H1 (cell line): Measurements from ENCODE around the gene FSTL4. TPM values are rescaled to one million over a fixed set of nuclear protein-coding genes. Genes with fewer than 3 reads are reported as not detected.

Source experiments
- CTCF ChIA-PET: fragments of 300-600 bp; sonication (Branson Sonifier 250); formaldehyde crosslinking; loops from one replicate; lab custom pipeline; 2021; ENCODE audit not compliant: partially characterized antibody; lab: Charles Lee
- POLR2A ChIA-PET: fragments of 300-600 bp; sonication (Branson Sonifier 250); formaldehyde crosslinking; loops from one replicate; lab custom pipeline; 2021; ENCODE audit warnings: inconsistent platforms; ENCODE audit not compliant: partially characterized antibody; lab: Charles Lee
- DNase-seq, 2 experiments: peaks; one replicate each; pipeline versions ENCODE4 v3.0.0 to v3.0.0-alpha.2; 2010 to 2022; ENCODE audit warnings: low spot score in 2 of 2, low read depth in 1 of 2, mixed read lengths in 1 of 2
- FAIRE-seq: peaks from 2 replicates; lab custom pipeline; 2011; peaks lifted over from hg19 to GRCh38; lab: Jason Lieb, UNC
- H2AFZ ChIP-seq: 2 replicates; pipeline ENCODE4 v1.8.1; 2012; ENCODE audit warnings: low read length, inconsistent platforms
- H2AK5ac ChIP-seq: 2 replicates; pipeline ENCODE4 v1.6.1; 2013; ENCODE audit warnings: low read depth, low read length
- H2BK120ac ChIP-seq: replicated peaks from 2 replicates; pipeline ENCODE3; 2013; ENCODE audit warnings: low read depth, low read length, inconsistent platforms
- H2BK12ac ChIP-seq: 2 replicates; pipeline ENCODE4 v1.6.1; 2013; ENCODE audit warnings: low read depth, low read length
- H2BK15ac ChIP-seq: 2 replicates; pipeline ENCODE4 v1.6.1; 2013; ENCODE audit warnings: low read length
- H2BK20ac ChIP-seq: 2 replicates; pipeline ENCODE4 v1.6.1; 2013; ENCODE audit warnings: low read length
- H2BK5ac ChIP-seq: 2 replicates; pipeline ENCODE4 v1.6.1; 2013; ENCODE audit warnings: low read depth, low read length
- H3K14ac ChIP-seq: 2 replicates; pipeline ENCODE4 v1.6.1; 2013; ENCODE audit warnings: inconsistent platforms; ENCODE audit not compliant: insufficient read length
- H3K18ac ChIP-seq: 2 replicates; pipeline ENCODE4 v1.6.1; 2013; ENCODE audit warnings: low read length; ENCODE audit errors: extremely low read depth
- H3K23ac ChIP-seq: 2 replicates; pipeline ENCODE4 v1.6.1; 2013; ENCODE audit warnings: inconsistent platforms; ENCODE audit not compliant: insufficient read length
- H3K23me2 ChIP-seq: 2 replicates; pipeline ENCODE4 v1.6.1; 2013; ENCODE audit warnings: low read depth, low read length
- H3K27ac ChIP-seq: 2 replicates; pipeline ENCODE4 v1.6.1; 2011; ENCODE audit warnings: low read depth, low read length, inconsistent platforms
- H3K27me3 ChIP-seq, 4 experiments: replicated peaks in 1 of 4; 1 replicate in 1 of 4; 2 replicates in 3 of 4; pipeline versions ENCODE4 v1.6.1 to v1.8.1; 2011 to 2013; ENCODE audit warnings: low read length in 3 of 4, mild to moderate bottlenecking in 3 of 4, inconsistent platforms in 2 of 4, mixed read lengths in 2 of 4, moderate library complexity in 1 of 4; ENCODE audit not compliant: control insufficient read depth in 3 of 4, insufficient read depth in 3 of 4; ENCODE audit errors: extremely low read depth in 1 of 4
- H3K36me3 ChIP-seq, 4 experiments: 2 replicates each; pipeline versions ENCODE4 v1.6.1 to v1.8.1; 2011 to 2013; ENCODE audit warnings: mild to moderate bottlenecking in 4 of 4, low read length in 3 of 4, moderate library complexity in 2 of 4, control low read depth in 1 of 4, inconsistent platforms in 1 of 4; ENCODE audit not compliant: insufficient read depth in 4 of 4, control insufficient read depth in 2 of 4
- H3K4ac ChIP-seq: replicated peaks from 2 replicates; pipeline ENCODE3; 2013; ENCODE audit warnings: low read length, low read depth, mixed read lengths, inconsistent platforms; ENCODE audit not compliant: insufficient read length
- H3K4me1 ChIP-seq, 4 experiments: replicated peaks in 1 of 4; 1 replicate in 1 of 4; 2 replicates in 3 of 4; pipeline versions ENCODE4 v1.6.1 to v1.8.1; 2011 to 2013; ENCODE audit warnings: low read length in 3 of 4, inconsistent platforms in 2 of 4, mixed read lengths in 1 of 4; ENCODE audit not compliant: insufficient read depth in 4 of 4, control insufficient read depth in 3 of 4
- H3K4me2 ChIP-seq, 2 experiments: 2 replicates each; pipeline versions ENCODE4 v1.6.1 to v1.8.1; 2011 to 2013; ENCODE audit warnings: low read depth in 2 of 2, low read length in 2 of 2, control low read depth in 1 of 2, inconsistent platforms in 1 of 2, mild to moderate bottlenecking in 1 of 2; ENCODE audit not compliant: insufficient read depth in 1 of 2
- H3K4me3 ChIP-seq, 4 experiments: fragments of 200-600, 300-600 bp in 1 of 4; sonication (generic), shearing (Covaris generic), sonication (Bioruptor Twin) in 1 of 4; 2 replicates each; pipeline versions ENCODE4 v1.5.1 to v1.8.1; 2011 to 2016; ENCODE audit warnings: low read length in 4 of 4, low read depth in 3 of 4, control low read depth in 2 of 4, inconsistent platforms in 2 of 4, mild to moderate bottlenecking in 2 of 4, mixed read lengths in 1 of 4, moderate library complexity in 1 of 4; ENCODE audit not compliant: insufficient read depth in 2 of 4; ENCODE audit errors: extremely low read depth in 1 of 4
- H3K56ac ChIP-seq: replicated peaks from 2 replicates; pipeline ENCODE3; 2013; ENCODE audit warnings: low read depth, mild to moderate bottlenecking, mixed read lengths, low read length, inconsistent platforms; ENCODE audit not compliant: insufficient read length
- H3K79me1 ChIP-seq: 2 replicates; pipeline ENCODE4 v1.6.1; 2013; ENCODE audit warnings: low read depth, low read length, control low read depth
- H3K79me2 ChIP-seq, 2 experiments: 2 replicates each; pipeline versions ENCODE4 v1.6.1 to v1.8.1; 2012 to 2013; ENCODE audit warnings: low read length in 2 of 2, mild to moderate bottlenecking in 2 of 2, inconsistent platforms in 1 of 2; ENCODE audit not compliant: insufficient read depth in 2 of 2, control insufficient read depth in 1 of 2
- H3K9ac ChIP-seq, 4 experiments: replicated peaks in 1 of 4; 1 replicate in 1 of 4; 2 replicates in 3 of 4; pipeline versions ENCODE4 v1.6.1 to v1.8.1; 2011 to 2013; ENCODE audit warnings: low read depth in 3 of 4, low read length in 3 of 4, control low read depth in 2 of 4, mild to moderate bottlenecking in 2 of 4, moderate library complexity in 2 of 4, inconsistent platforms in 1 of 4; ENCODE audit errors: extremely low read depth in 1 of 4
- H3K9me3 ChIP-seq, 2 experiments: 2 replicates each; pipeline versions ENCODE4 v1.6.1 to v1.8.1; 2012 to 2013; ENCODE audit warnings: mild to moderate bottlenecking in 2 of 2, moderate library complexity in 2 of 2, control low read depth in 1 of 2, inconsistent platforms in 1 of 2, low read depth in 1 of 2, low read length in 1 of 2, mixed read lengths in 1 of 2; ENCODE audit not compliant: insufficient read depth in 2 of 2
- H4K20me1 ChIP-seq, 2 experiments: replicated peaks in 1 of 2; 2 replicates each; pipeline versions ENCODE3 to v1.8.1; 2011 to 2013; ENCODE audit warnings: inconsistent platforms in 2 of 2, low read length in 2 of 2, mild to moderate bottlenecking in 1 of 2; ENCODE audit not compliant: insufficient read depth in 2 of 2, control insufficient read depth in 1 of 2
- H4K5ac ChIP-seq: 2 replicates; pipeline ENCODE4 v1.6.1; 2013; ENCODE audit warnings: low read length, low read depth, mixed read lengths, inconsistent platforms; ENCODE audit not compliant: insufficient read length
- H4K8ac ChIP-seq: 2 replicates; pipeline ENCODE4 v1.8.0; 2013; ENCODE audit warnings: mild to moderate bottlenecking, moderate library complexity, low read length, inconsistent platforms; ENCODE audit not compliant: insufficient read depth; ENCODE audit errors: extremely low read depth
- H4K91ac ChIP-seq: replicated peaks from 2 replicates; pipeline ENCODE3; 2013; ENCODE audit warnings: low read length, mixed read lengths, inconsistent platforms; ENCODE audit not compliant: insufficient read length
- YY1 ChIP-seq: IDR thresholded peaks from 2 replicates; pipeline ENCODE4 v1.6.1; 2011; ENCODE audit warnings: low read depth, mild to moderate bottlenecking, low read length
- WGBS, 2 experiments: shearing (Covaris generic) in 1 of 2; methylation state at CpG; one replicate each; pipeline versions ENCODE4 v1.1.6 to v1.1.7; 2013 to 2015; ENCODE audit warnings: low lambda C conversion rate in 2 of 2, mixed read lengths in 2 of 2, inconsistent platforms in 1 of 2, low coverage in 1 of 2, missing lambda C conversion rate in 1 of 2; ENCODE audit not compliant: insufficient replicate concordance in 2 of 2, insufficient coverage in 1 of 2, insufficient read length in 1 of 2; ENCODE audit errors: extremely low coverage in 1 of 2, missing lambda C conversion rate in 1 of 2; 5-methylcytosine and 5-hydroxymethylcytosine counted together
- polyA plus RNA-seq, 7 experiments: library from polyadenylated mRNA; depleted of rRNA in 3 of 7; stranded (reverse) in 5 of 7; unstranded in 2 of 7; fragments of >200 nt in 5 of 7; fragments of 200-250 nt in 2 of 7; gene quantifications; 1 replicate in 5 of 7; 2 replicates in 1 of 7; 4 replicates in 1 of 7; pipeline versions ENCODE4 v1.2.1 to v1.2.3, GENCODE V29; 2011 to 2013; ENCODE audit warnings: missing spikeins in 2 of 7, mixed read lengths in 2 of 7
- total RNA-seq: library from RNA; stranded (reverse); fragmentation: NEBNext Ultra II Directional; extraction: Animal tissue kit (Norgen Biotek cat#: 25700); gene quantifications from 2 replicates; pipeline ENCODE4 v1.2.1, GENCODE V29; 2021

Gene FSTL4
- total and polyA plus RNA-seq, 2 of the 8 experiments (the other 6 are each of a cell fraction or from before 2014, with no cell fraction given) = 3.1 to 4.1 TPM

DNA sequence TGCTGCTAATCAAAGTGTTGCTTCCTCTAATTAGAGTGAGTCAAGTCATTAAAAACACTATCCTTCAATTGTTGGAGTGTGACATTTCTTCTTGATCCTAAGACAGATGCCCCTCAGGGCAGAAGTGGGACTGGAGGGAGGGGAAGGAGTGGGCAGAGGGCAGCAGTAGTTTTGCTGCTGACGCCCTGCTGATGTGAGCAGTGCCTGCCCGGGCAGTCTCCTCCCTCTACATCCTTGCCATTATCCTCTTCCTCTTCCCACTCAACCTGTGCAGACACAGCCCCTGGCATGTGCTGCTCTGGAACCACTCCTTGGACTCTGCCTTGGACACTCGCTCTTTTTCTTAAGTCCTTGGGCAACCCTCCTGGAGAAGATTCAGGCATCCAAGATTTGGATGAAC is 328.0 kb downstream of the FSTL4 start:
- Histone ChIP-seq H2BK15ac (no peak overlapping the region), H3K4me1 (no peaks in the 10 kb centered on the region), H3K27ac (no peak overlapping the region), H4K91ac (no peak overlapping the region), H3K14ac (no peak overlapping the region), H2BK120ac (no peak overlapping the region), H3K23ac (no peak overlapping the region), H2AK5ac (no peak overlapping the region), H4K5ac (no peak overlapping the region), H3K9ac (no peak overlapping the region), H3K79me2 (no peaks in the 10 kb centered on the region), H3K79me1 (no peaks in the 10 kb centered on the region), H2BK12ac (no peak overlapping the region), H3K56ac (no peak overlapping the region), H4K8ac (no peak overlapping the region), H3K9me3 (peaks cover 3 to 5% of the 10 kb centered on the region in 2 experiments; a peak in 2 of 4 replicates), H2BK20ac (no peak overlapping the region), H4K20me1 (no peaks in the 10 kb centered on the region), H3K18ac (no peak overlapping the region), H3K23me2 (no peaks in the 10 kb centered on the region), H3K36me3 (no peaks in the 10 kb centered on the region), H3K4me3 (no peak overlapping the region), H3K27me3 (no peaks in the 10 kb centered on the region), H2BK5ac (no peak overlapping the region), H3K4me2 (no peak overlapping the region), H2AFZ (no peak overlapping the region), H3K4ac (no peak overlapping the region)
- POLR2A ChIA-PET = no interaction called here
- DNase-seq (no peak), FAIRE-seq (no peak)
- WGBS, 2 experiments = 89% methylated on average over 3 of the region's 3 CpGs; no CpG with 5 or more reads in 1 of the 2 experiments
- TF ChIP-seq YY1 = no peak
- CTCF ChIA-PET = no interaction called here
